RWPE1 (cell line): ENCODE results near the gene GPRIN3.

Experiments
- CTCF ChIA-PET: fragments of 350-600 bp; sonication (Branson Sonifier 250); formaldehyde crosslinking; extraction: SDS; loops from one replicate; lab custom pipeline; 2021; lab: Yijun Ruan, JAX
- POLR2A ChIA-PET: fragments of 400-600 bp; formaldehyde crosslinking; extraction: SDS; loops from one replicate; lab custom pipeline; 2020; ENCODE audit warnings: antibody characterized with exemption; ENCODE audit not compliant: low non-redundant PET; lab: Yijun Ruan, JAX
- DNase-seq: peaks from one replicate; pipeline ENCODE4 v3.0.0; 2012; ENCODE audit warnings: low spot score
- H3K27ac ChIP-seq: fragments of 450-650 bp; 2 replicates; pipeline ENCODE4 v1.5.1; 2017
- CTCF ChIP-seq: fragments of 450-650 bp; conservative IDR thresholded peaks from 2 replicates; pipeline ENCODE4 v1.5.1; 2017; ENCODE audit warnings: low read depth, mild to moderate bottlenecking

The GPRIN3 gene

DNA sequence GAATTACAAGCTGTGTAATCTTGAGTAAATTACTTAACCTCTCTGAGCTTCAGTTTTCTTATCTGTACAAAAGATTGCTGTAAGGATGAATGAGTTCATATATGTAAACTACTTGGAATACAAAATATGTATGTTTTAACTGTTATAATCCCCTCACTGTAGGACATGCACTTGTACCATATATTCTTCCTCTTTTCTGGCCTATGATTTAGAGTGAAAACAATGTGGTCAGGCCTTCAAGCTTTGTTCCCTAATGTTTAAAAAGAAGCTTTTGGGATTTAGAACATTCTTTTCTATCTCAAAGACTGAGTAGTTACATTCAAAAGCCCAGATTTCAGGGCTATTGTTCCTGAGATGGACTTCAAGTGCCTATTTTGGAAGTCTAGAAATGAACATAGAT is 26.7 kb upstream of the GPRIN3 start:
- ChIA-PET POLR2A (no interaction called here), CTCF (no interaction called here)
- no peak for TF ChIP-seq CTCF
- DNase-seq, result no peak
- no peak overlapping the region for H3K27ac ChIP-seq

DNA sequence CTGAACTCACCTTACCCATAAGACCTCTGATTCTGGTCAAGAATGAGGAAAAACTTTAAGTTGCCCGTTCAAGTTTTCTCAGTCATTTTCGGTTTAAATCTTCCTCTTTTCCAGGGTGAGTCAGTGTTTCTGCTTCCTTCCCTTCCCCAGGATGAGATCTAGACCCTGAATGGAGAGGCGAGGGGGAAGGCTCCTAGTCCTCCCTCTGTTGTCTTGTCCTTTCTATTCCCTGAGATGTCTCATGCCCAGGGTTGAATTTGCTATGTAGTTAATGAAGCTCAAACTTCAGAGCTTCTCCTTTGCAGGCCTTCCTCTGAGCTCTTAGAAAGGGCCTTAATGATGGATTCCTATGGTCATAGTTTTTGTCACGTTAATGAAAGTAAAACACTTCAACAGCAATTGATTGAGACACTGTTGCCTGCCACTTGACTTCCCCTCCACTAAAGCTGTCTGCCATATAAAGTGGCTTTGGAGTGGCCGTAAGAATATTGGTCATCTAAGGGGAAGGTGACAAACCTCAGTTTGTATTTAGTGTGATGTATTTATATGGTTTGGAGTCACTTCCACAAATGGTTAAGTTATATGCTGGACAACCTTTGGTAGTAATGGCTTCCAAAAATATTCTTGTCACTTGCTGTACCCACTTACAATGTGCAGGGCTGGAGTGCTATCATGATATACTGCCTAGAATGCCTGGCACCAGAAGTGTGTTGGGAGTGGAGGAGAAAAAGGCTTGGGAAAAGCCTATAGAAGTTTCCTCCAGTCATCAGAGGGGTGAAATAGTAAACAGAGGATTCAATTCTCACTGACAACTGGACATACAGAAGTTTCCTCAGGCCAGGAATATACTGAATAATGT is 24.3 kb upstream of the GPRIN3 start:
- DNase-seq, result no peak
- ChIA-PET CTCF (interaction anchor here (0.7 kb wide), 1 partner anchor 513 kb away, joined by 3 read pairs; no protein-coding TSS in a partner anchor), POLR2A (no interaction called here)
- TF ChIP-seq CTCF, result no peak
- no peak overlapping the region for H3K27ac ChIP-seq

GRCh38 chr4:89331197-89331596 is 23.6 kb upstream of the GPRIN3 start:
- ChIA-PET CTCF (no interaction called here), POLR2A (no interaction called here)
- no peak for DNase-seq
- H3K27ac ChIP-seq, result no peak overlapping the region
- TF ChIP-seq CTCF, result no peak

DNA sequence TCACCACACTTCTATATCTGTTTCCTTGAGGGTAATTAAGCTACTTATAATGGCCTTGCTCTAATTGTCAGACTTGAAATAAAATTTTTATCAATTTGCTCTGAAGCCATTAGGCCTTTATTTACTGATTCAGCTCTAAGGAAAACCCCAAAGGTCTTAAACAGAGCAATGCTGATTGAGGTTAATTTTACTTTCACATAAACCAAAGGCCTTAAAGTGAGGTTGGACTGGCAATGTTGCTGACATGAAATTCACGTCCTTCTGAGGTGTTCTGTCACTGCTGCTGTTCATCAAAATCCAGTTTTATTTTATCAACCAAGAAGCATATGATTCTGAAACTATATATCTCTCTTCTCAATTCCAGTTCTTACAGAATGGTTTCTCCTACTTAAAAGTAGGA is 21.7 kb upstream of the GPRIN3 start:
- ChIA-PET POLR2A (no interaction called here), CTCF (no interaction called here)
- no peak for DNase-seq
- H3K27ac ChIP-seq, result no peak overlapping the region
- TF ChIP-seq CTCF, result no peak

GRCh38 chr4:89324671-89325070 is 17.1 kb upstream of the GPRIN3 start:
- ChIA-PET CTCF (no interaction called here), POLR2A (no interaction called here)
- no peak for DNase-seq
- no peak overlapping the region for H3K27ac ChIP-seq
- no peak for TF ChIP-seq CTCF

GRCh38 chr4:89322671-89323070 is 15.1 kb upstream of the GPRIN3 start:
- ChIA-PET POLR2A (no interaction called here), CTCF (interaction anchor here (0.6 kb wide), 1 partner anchor 566 kb away, joined by 4 read pairs; no protein-coding TSS in a partner anchor)
- no peak for DNase-seq
- H3K27ac ChIP-seq, result no peak overlapping the region
- no peak for TF ChIP-seq CTCF
